HEK293 (cell line): Measurements from ENCODE around the gene TMEM63B.

ENCODE experiments used
- CTCF ChIP-seq: fragments of 450-650 bp; formaldehyde crosslinking; IDR thresholded peaks from 2 replicates; pipeline ENCODE4 v1.5.1; 2016; ENCODE audit warnings: missing biosample characterization, missing genetic modification characterization
- HOXD13 ChIP-seq: sonication (generic); formaldehyde crosslinking; IDR thresholded peaks from 2 replicates; pipeline ENCODE4 v1.8.0; 2022; ENCODE audit warnings: missing genetic modification reagents, borderline replicate concordance
- KLF16 ChIP-seq: fragments of 450-650 bp; formaldehyde crosslinking; IDR thresholded peaks from 2 replicates; pipeline ENCODE4 v1.5.1; 2017; ENCODE audit warnings: missing biosample characterization, missing genetic modification characterization
- KLF7 ChIP-seq: fragments of 450-650 bp; formaldehyde crosslinking; IDR thresholded peaks from 2 replicates; pipeline ENCODE4 v1.5.1; 2016; ENCODE audit warnings: missing biosample characterization, missing genetic modification characterization, borderline replicate concordance
- MZF1 ChIP-seq: fragments of 450-650 bp; formaldehyde crosslinking; IDR thresholded peaks from 2 replicates; pipeline ENCODE4 v1.5.1; 2017; ENCODE audit warnings: missing biosample characterization, missing genetic modification characterization, borderline replicate concordance
- SP3 ChIP-seq: fragments of 450-650 bp; formaldehyde crosslinking; IDR thresholded peaks from 2 replicates; pipeline ENCODE4 v1.5.1; 2016; ENCODE audit warnings: missing biosample characterization, missing genetic modification characterization
- YY2 ChIP-seq: fragments of 450-650 bp; formaldehyde crosslinking; IDR thresholded peaks from 2 replicates; pipeline ENCODE4 v1.5.1; 2016; ENCODE audit warnings: missing biosample characterization, missing genetic modification characterization
- ZNF184 ChIP-seq: fragments of 450-650 bp; IDR thresholded peaks from 2 replicates; pipeline ENCODE4 v1.5.1; 2018; ENCODE audit warnings: missing biosample characterization, mild to moderate bottlenecking, missing genetic modification characterization
- ZNF2 ChIP-seq: fragments of 450-650 bp; formaldehyde crosslinking; IDR thresholded peaks from 2 replicates; pipeline ENCODE4 v1.5.1; 2016; ENCODE audit warnings: missing biosample characterization, missing genetic modification characterization
- ZNF266 ChIP-seq: fragments of 450-650 bp; formaldehyde crosslinking; IDR thresholded peaks from 2 replicates; pipeline ENCODE4 v1.5.1; 2016; ENCODE audit warnings: missing biosample characterization, missing genetic modification characterization, low read depth
- ZNF280D ChIP-seq: fragments of 450-650 bp; formaldehyde crosslinking; IDR thresholded peaks from 2 replicates; pipeline ENCODE4 v1.5.1; 2016; ENCODE audit warnings: missing biosample characterization, missing genetic modification characterization
- ZNF341 ChIP-seq: fragments of 450-650 bp; formaldehyde crosslinking; IDR thresholded peaks from 2 replicates; pipeline ENCODE4; 2016; ENCODE audit warnings: low read depth, missing biosample characterization, missing genetic modification characterization
- ZNF366 ChIP-seq: fragments of 450-650 bp; formaldehyde crosslinking; conservative IDR thresholded peaks from 2 replicates; pipeline ENCODE4 v1.5.1; 2016; ENCODE audit warnings: missing biosample characterization, missing genetic modification characterization
- ZNF514 ChIP-seq: fragments of 450-650 bp; formaldehyde crosslinking; IDR thresholded peaks from 2 replicates; pipeline ENCODE4 v1.5.1; 2016; ENCODE audit warnings: missing biosample characterization, missing genetic modification characterization

DNA sequence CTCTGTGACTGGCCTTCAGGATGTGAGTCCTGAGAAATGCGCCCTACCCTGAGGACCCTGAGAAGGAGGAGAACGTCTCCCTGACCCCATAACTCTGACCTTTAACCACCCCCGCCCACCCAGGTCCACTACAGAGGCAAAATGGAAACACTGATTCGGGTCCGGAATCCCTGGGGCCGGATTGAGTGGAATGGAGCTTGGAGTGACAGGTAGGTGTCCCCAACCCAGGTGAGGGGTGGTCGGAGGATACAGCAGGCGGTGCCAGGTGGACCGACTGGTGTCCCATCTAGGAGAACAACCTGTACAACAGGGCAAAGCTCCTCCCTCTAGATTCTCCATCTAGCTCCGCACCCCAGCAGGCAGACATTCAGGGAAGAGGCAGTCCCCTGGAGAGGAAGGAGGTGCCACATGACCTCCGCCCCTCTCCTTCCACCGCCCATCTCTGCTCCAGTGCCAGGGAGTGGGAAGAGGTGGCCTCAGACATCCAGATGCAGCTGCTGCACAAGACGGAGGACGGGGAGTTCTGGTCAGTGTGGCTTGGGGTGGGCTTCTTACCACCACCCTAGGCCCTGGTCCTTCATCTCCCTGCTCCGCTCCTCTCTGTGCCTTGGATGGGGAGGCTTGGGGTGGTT is 48.9 kb downstream of the TMEM63B start:
- TF ChIP-seq MZF1 (tag by site-specific recombination) (no peak), ZNF366 (no peak), CTCF (no peak), YY2 (tag by site-specific recombination) (no peak), KLF16 (no peak), ZNF280D (tag by site-specific recombination) (no peak), ZNF514 (no peak), HOXD13 (CRISPR knock-in tag) (no peak), ZNF2 (tag by site-specific recombination) (no peak), ZNF266 (tag by site-specific recombination) (no peak), ZNF341 (tag by site-specific recombination) (no peak), SP3 (tag by site-specific recombination) (no peak), ZNF184 (tag by site-specific recombination) (no peak), KLF7 (tag by site-specific recombination) (no peak)
